Activated CD8-positive, alpha-beta memory T cell treated with anti-CD3 and anti-CD28 coated beads, Interleukin-2, amount 50 U/mL, for 1 hour (primary cell): ENCODE measurements around the gene ANXA2R.

ENCODE experiments used
- DNase-seq: peaks from one replicate; pipeline ENCODE4 v3.0.0-alpha.2; 2020; ENCODE audit errors: extremely low read depth

ANXA2R gene

GRCh38 chr5:43000111-43000840 is 39.8 kb downstream of the ANXA2R start:
- no peak for DNase-seq

- DNase-seq: no peak
Observed at GRCh38 chr5:42995360-42995751, 44.8 kb downstream of the ANXA2R start.

GRCh38 chr5:42994555-42995359 is 45.4 kb downstream of the ANXA2R start:
- DNase-seq: peak; percentile 64

GRCh38 chr5:42994246-42994554 is 45.9 kb downstream of the ANXA2R start:
- DNase-seq: no peak

GRCh38 chr5:42993516-42994245 is 46.4 kb downstream of the ANXA2R start:
- peak; percentile 39 for DNase-seq

- peak; percentile 64 for DNase-seq
Observed at GRCh38 chr5:42992088-42992879, 47.8 kb downstream of the ANXA2R start.

GRCh38 chr5:42991404-42992087 is 48.6 kb downstream of the ANXA2R start:
- no peak for DNase-seq

GRCh38 chr5:42990892-42991291 is 49.2 kb downstream of the ANXA2R start:
- DNase-seq: no peak
